ENCODE results near the gene MRAP.

Gene MRAP

DNA sequence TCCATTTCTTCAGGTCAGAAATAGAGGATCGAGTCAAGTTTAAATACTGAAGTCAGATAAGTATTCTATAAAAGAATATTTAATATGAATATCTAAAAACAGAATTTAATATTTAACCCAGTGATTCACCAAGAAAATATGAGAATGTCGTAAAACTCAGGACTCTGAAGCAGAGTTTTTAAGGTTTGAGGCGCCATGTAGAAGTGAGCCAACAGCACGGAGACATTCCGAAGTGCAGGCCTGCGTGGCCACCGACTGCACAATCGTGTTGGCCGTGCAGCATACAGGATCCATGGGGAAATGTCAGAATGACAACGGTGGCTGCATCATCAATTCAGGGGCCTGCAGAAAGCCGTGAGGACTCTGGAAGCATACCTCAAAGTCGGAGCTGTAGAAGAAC is 23.4 kb downstream of the MRAP start:
- no peak for TF ChIP-seq CTCF (IDR thresholded peaks at IDR 0.05; ENCODE audit: low read depth, low read length)
- H3K4me3 ChIP-seq (ENCODE audit: low read depth, low read length) = no peak overlapping the region

DNA sequence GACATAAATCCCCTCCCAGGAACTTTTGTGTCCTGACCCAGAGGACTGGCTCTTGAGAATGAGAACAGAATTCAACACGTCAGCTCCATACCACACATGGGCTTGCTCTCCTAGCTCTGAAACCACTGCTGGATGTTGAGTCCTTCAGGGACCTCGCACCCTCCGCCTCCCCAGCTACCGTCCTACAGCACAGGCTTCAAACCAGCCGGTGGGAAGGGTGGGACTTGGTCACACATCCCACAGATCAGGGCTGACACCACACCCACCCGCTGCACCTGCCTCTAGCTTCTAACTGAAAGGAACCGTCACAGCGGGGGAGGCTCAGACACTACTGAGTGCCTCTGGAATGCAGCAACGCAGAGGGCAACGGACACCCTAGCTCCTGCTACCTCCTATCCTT is 24.0 kb downstream of the MRAP start:
- H3K4me3 ChIP-seq (ENCODE audit: low read depth, low read length) = no peak overlapping the region
- no peak for TF ChIP-seq CTCF (IDR thresholded peaks at IDR 0.05; ENCODE audit: low read depth, low read length)

DNA sequence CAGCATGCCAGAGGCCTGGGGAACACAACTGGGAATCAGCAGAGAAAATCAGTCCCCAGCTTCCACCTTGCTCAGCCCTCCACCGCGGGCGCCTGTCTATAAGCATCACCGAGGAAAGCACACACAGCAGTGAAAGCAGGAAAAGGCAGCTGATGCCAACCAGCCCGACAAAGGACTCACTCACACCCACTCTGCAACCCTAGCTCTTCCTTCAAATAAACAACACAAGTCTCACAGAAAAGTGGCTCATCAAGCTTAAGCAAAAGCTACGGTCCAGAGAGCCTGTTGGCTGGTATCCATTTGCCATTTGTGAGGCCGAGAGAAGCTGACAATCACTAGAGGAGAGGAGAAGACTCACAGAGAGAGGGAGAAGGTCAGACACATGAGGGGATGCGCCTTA is 27.1 kb downstream of the MRAP start:
- no peak for TF ChIP-seq CTCF (IDR thresholded peaks at IDR 0.05; ENCODE audit: low read depth, low read length)
- no peak overlapping the region for H3K4me3 ChIP-seq (ENCODE audit: low read depth, low read length)

- H3K4me3 ChIP-seq (ENCODE audit: low read depth, low read length) = no peak overlapping the region
- no peak for TF ChIP-seq CTCF (IDR thresholded peaks at IDR 0.05; ENCODE audit: low read depth, low read length)
Observed at GRCh38 chr21:32328595-32328994, 29.9 kb downstream of the MRAP start.

DNA sequence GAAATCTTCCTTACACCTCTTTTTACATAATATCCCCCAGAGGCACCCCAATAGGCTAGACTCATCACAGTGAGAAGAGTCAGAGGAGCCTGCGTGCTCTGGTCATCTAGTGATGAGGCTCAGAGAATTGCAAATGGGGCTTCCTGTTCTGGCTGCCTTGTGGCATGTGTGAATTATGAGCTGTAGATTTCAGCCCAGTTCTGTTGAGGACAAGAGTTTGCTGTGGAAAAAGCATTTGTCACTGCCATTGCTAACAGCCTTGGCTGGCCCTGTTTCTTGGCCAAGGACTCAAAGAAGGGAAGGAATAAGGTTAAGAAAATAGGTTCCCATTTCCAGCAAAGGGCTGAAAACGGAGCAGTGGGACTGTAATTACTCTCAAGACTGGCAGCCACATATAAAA is 30.7 kb downstream of the MRAP start:
- H3K4me3 ChIP-seq (ENCODE audit: low read depth, low read length) = no peak overlapping the region
- no peak for TF ChIP-seq CTCF (IDR thresholded peaks at IDR 0.05; ENCODE audit: low read depth, low read length)

DNA sequence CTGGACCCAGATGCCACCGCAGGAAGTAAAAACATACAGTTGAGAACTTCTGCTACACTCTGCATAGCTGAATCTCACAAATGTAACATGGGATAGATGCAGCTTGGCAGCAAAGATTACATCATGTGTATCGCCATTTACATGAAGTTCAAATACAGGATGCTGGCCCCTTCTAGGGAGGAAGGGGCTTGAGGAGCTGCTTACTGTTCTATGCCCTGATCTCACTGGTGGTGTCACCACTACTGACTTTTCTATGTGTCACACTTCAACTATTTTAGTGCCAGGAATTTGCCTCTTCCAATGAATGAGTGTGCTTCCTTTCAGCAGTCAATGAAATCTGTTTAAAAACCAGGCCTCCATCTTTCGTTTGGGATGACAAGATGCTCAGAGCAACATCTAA is 31.1 kb downstream of the MRAP start:
- H3K4me3 ChIP-seq (ENCODE audit: low read depth, low read length) = no peak overlapping the region
- TF ChIP-seq CTCF (IDR thresholded peaks at IDR 0.05; ENCODE audit: low read depth, low read length) = no peak

GRCh38 chr21:32330784-32331311 is 32.2 kb downstream of the MRAP start:
- no peak for TF ChIP-seq CTCF (IDR thresholded peaks at IDR 0.05; ENCODE audit: low read depth, low read length)
- H3K4me3 ChIP-seq (ENCODE audit: low read depth, low read length) = no peak overlapping the region

All from WI38 (cell line).